GM18858 (cell line): ENCODE measurements around the gene MPV17L.
"Not testable (repeated sequence)": the region's sequence is repeated elsewhere in the genome, so short reads cannot be mapped to it uniquely, and the experiment has no call there.

ENCODE experiments used
- ATAC-seq: cut with Tn5 transposase; IDR thresholded peaks from one replicate; pipeline ENCODE4 v1.9.1; 2021; ENCODE audit not compliant: unreplicated experiment

Gene MPV17L

DNA sequence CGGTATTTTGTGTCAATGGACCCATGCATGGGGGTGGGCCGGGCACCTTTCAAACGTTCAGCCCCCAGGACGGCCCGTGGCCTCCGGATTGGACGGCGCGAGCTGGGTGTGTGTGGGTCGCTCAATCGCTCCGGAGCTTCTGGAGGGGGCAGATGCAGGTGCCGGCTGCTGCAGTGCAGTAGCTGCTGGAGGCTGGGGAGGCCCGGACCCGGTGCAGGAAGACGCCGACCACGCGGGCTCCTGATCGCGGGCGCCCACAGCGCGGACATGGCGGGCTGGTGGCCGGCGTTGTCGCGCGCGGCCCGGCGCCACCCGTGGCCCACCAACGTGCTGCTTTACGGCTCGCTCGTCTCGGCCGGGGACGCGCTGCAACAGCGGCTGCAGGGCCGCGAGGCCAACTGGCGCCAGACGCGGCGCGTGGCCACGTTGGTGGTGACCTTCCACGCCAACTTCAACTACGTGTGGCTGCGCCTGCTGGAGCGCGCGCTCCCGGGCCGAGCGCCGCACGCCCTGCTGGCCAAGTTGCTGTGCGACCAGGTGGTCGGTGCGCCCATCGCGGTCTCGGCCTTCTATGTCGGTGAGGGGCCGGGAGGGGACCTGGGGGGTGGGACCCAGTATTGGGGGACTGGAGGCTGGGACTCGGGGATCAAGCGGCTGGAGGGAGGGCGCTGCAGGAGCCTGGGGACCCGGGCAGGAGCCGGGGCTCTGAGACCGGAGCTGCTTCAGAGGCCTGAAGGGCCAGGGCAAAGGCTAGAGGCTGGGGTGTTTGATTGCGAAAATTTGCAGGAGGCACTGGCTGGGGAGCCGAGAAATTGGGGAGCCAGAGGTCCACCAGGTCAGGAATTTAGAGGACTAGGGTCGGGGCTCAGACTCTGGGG lies at the start of gene MPV17L:
Gene MPV17L, plus strand, starts transcription at position 124 of the 878 bp plus-strand sequence. Its CDS starts 144 bp downstream, at position 268.
- ATAC-seq: not testable (repeated sequence)

DNA sequence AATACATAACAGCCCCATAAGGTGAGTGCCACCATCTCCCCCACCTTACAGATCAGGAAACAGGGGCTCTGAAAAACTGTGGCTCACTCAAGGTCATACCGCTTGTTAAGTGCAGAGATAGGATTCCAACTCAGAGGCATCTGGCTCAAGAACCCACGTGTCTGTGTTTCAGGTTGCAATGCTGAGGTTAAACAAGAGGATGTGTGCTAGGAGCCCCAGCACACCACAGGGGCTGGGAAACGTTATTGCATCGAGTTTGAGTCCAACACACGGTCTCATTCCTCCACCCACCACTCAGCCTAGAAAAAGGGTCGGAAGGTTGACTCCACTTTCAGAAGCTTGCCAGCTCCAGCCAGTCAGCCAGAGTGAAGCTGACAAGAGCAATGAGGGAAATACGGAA lies 46.8 kb upstream of the MPV17L start:
- not testable (repeated sequence) for ATAC-seq

DNA sequence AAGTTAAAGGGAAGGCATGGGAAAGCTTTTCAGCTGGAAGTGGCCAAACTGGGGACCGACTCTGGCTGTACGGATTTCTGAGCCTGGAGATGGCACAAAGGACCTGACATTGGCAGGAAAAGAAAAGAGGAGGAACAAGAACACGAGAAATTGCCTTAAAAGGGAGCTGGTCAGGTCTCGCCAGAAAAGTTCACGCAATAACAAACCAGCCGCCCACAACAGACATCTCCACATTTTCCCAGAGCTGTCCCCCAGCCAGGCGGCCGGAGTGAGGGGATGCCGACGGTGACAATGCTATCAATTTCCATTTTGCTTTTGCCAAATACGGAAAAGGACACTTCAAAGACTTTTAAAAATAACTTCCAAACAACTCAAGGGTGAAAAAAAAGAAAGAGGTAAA lies 44.3 kb upstream of the MPV17L start:
- not testable (repeated sequence) for ATAC-seq

DNA sequence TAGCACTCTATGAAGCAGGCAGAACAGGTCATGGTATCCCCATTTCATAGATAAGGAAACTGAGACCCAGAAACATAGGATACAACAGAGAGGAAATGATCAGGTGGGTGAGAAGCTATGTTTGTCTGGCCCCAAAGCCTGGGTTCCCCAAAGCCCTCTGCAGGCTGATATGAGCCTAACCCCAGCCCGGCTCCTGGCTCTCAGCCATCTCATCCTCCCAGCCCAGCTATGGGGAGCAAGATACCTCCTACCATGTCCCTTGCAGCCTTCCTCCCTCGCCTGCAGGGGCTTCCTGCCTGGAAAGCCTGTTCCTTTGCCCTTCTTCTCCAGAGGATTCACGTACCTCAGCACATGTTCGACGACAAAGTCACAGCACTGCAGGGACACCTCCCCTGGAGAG lies 43.8 kb upstream of the MPV17L start:
- ATAC-seq: not testable (repeated sequence)

DNA sequence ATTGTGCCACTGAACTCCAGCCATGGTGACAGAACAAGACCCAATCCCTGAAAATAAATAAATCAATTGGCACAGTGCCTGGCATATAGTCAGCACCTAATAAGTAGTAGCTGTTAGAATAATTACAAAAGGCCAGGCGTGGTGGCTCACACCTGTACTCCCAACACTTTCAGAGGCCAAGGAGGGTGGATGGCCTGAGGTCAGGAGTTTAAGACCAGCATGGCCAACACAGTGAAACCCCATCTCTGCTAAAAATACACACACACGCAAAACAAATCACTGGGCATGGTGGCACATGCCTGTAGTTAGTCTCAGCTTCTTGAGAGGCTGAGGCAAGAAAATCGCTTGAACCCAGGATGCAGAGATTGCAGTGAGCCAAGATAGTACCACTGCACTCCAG lies 42.7 kb upstream of the MPV17L start:
- ATAC-seq: not testable (repeated sequence)

DNA sequence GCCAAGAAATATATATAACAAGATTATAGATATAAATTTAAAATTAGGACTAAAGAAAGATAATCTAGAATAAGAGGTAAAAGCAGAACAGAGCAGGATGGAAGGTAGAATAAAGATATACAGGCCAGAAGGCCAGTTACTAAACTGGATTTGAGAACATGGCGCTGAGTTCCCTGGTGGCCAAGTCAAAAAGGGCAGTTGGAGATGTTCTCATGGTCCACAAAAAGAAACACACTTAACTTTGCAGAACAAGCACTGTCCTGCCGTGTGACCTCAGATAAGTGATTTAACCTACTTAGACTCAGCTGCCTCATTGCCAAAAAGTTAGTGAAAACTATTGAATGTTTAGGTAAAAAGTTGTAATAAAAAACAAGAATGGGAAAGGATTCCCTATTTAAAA lies 40.7 kb upstream of the MPV17L start:
- not testable (repeated sequence) for ATAC-seq

DNA sequence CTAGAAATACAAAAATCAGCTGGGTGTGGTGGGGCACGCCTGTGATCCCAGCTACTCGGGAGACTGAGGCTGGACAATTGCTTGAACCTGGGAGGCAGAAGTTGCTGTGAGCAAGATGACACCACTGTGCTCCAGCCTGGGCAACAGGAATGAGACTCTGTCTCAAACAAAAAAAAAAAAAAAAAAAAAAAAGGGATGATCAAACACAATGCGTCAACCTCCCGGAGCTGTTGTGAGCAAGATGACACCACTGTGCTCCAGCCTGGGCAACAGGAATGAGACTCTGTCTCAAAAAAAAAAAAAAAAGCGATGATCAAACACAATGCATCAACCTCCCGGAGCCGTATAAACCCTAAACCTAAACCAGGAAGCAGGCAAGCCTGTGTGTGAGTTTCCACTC lies 38.1 kb upstream of the MPV17L start:
- ATAC-seq: not testable (repeated sequence)

DNA sequence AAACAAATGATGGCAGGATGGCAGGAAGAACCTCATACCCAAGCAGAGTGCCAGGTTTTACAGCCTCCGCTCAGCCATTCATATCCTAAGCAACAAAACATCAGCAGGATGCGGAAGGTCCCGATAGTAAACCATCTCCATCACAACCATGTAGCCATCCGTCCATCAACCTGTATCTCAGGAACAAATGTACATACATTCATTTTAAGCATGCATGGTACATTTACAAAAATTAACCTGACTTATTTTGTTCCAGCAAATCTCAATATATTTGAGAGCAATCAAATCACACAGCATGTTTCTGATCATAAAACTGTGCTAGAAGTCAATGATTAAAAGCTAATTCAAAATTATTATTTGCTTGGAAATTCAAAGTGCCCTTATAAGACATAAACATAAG lies 17.4 kb upstream of the MPV17L start, which contains the start of gene NPIPA5:
Gene NPIPA5, minus strand, starts transcription at position 101 of the 400 bp plus-strand sequence. Its CDS starts 0 bp downstream, at position 101.
- ATAC-seq: not testable (repeated sequence)

DNA sequence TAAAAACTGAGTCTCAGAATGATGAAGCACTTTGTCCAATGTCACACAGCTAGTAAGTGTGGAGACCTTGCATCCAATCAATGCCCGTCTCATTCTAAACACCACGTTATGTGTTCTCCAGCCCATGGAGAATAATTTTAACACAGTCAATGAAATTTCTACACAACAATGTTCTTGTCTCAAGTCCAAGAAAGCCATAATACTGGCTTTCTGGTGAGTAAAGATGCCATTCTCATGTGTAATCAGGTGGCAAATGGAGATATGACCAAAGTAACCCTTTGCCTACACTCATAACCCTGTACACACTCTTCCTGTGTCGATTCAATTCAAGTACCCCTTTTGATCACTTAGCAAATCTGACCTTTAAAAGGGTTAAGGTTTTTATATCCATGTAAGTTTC lies 12.7 kb upstream of the MPV17L start:
- ATAC-seq: not testable (repeated sequence)

DNA sequence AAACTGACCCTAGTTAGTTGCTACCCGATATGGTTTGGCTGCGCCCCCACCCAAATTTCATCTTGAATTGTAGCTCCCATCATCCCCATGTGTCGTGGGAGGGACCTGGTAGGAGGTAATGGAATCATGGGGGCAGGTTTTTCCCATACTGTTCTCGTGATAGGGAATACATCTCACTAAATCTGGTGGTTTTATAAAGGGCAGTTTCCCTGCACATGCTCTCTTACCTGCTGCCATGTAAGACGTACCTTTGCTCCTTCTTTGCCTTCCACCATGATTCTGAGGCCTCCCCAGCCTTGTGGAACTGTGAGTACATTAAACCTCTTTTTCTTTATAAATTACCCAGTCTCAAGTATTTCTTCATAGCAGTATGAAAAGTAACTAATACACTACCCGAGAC lies 7.5 kb upstream of the MPV17L start:
- ATAC-seq: not testable (repeated sequence)

DNA sequence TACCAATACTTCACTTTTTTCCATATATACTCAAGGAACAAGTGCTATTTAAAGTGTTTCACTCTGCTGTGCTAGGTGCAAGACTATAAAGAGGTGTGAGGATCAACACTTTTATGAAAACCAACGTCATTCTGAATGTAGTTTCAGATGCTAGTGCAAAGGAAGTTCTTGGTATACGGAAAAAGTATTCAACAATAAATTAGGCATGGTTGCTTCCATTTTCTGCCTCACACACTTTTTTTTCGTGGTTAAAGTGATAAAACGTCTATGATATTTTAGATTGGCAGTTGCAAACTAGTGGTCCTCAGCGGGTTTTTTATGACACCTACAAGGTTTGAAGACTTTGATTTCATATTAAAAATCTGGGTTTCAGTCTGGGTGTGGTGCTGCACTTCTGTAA lies 5.6 kb upstream of the MPV17L start:
- ATAC-seq: not testable (repeated sequence)

DNA sequence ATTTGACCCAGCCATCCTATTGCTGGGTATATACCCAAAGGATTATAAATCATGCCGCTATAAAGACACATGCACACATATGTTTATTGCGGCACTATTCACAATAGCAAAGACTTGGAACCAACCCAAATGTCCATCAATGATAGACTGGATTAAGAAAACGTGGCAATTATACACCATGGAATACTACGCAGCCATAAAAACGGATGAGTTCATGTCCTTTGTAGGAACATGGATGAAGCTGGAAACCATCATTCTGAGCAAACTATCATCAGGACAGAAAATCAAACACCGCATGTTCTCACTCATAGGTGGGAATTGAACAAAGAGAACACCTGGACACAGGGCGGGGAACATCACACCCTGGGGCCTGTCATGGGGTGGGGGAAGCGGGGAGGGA lies 2.5 kb upstream of the MPV17L start:
- ATAC-seq: not testable (repeated sequence)

DNA sequence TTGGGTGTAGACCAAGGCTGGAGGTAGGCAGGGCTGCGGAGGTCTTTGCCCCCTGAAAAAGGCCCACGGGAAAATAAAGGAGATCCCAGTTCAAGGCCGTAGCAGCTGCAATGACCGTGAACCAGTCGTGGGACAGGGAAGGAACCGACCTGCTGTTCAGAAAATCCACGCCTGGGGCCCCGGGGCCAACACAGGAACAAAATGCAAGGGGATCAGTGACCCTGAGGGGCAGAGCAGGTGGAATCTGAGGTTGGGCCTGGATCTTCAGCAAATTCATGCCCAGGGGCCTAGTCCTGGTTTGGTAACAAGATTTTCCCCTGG lies 915 bp downstream of the MPV17L start:
- not testable (repeated sequence) for ATAC-seq

DNA sequence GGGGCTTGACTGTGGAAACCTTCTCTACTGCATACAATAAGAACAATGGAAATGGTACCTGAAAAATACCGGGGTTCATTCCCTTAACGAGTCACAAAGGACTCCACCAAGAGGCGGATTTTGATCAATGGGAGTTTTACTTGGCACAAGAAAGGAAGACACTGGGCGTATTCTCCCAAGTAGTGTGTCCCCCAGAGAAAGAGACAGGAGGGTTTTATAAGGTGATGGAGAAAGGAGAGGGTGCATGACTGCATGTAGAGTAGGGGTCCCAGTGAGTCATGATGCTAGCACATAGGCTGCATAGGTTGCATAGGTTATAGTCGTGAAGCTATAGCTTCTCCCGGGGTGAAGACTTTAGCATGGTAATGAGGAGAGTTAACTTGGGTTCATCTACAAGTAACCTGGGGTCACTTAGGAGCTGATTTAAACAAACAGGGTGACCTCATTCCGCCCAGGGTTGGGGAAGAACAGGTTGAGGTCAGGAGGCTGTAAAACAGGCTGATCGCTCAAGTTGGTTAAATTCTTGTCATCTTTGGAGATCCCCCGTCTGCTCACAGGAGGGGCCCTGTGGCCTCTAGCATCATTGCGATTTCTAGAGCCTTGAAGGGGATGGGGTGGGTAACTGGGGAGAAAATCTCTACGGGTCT lies 1.5 kb downstream of the MPV17L start:
- no peak for ATAC-seq

DNA sequence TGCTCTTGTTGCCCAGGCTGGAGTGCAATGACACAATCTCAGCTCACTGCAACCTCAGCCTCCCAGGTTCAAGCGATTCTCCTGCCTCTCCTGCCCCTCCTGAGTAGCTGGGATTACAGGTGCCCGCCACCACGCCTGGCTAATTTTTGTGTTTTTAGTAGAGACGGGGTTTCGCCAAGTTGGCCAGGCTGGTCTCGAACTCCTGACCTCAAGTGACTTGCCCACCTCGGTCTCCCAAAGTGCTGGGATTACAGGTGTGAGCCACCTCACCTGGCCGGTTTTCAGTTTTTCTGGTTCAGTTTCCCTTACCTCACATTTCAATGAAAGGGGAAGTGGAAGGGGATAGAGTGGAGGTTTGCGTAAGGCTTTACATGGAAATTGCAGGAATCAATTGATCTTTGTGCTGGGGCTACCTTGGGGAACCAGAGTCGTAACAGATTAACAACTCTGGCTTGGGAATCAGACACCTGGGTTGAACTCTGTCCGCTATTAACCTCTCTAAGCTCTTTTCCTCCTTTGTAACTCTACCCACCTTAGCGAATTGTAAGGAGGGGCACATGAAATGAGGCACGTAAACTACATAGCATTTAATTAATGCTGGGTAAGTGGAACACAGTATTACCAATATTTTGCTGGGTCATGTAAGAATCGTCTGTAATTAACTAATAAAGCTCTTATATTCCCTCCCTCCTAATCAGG lies 3.2 kb downstream of the MPV17L start:
- ATAC-seq: no peak

DNA sequence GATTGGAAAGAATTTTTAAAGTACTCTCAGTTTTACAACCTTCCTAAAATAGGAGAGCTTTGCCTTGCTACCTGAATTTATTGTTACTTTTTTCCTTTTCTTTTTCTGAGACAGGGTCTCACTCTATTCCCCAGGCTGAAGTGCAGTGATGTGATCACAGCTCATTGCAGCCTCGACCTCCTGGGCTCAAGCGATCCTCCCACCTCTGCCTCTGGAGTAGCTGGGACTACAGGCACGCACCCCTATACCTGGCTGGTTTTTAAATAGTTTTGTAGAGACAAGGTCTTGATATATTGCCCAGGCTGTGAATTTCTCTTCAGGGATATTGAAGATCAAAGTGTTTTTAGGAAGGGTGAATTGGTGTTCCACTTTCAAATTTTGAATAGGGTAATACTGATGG lies 3.8 kb downstream of the MPV17L start:
- no peak for ATAC-seq

DNA sequence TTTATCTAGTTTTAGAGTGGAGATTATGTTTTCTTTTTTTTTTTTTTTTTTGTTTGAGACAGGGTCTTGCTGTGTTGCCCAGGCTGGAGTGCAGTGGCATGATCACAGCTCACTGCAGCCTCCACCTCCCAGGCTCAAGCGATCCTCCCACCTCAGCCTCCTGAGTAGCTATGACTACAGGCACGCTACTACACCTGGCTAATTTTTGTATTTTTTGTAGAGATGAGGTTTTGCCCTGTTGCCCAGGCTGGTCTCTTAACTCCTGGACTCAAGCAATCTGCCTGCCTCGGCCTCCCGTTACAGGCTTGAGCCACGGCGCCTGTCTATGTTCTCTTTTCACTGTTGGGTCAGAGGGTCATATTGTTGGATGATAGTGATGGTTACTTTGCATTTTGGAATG lies 4.8 kb downstream of the MPV17L start:
- not testable (repeated sequence) for ATAC-seq

DNA sequence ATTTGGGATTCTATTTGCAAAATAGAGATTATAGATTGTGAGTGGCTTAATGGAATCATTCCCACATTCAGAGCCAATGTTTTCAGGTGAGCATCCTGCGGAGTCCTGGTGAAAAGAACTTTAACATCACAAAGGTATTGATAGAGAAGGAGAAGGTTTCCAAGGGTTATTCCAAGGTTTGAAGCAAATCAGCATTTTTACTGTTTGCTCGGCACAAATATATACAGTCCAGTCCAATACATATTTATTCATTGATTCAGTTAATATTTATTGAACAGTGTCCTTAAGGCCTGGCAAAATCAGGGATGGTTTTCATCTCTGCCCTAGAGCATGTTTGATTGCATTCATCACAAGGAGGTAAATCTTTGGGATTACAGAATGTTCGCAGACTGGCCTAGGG lies 6.4 kb downstream of the MPV17L start:
- ATAC-seq: no peak

DNA sequence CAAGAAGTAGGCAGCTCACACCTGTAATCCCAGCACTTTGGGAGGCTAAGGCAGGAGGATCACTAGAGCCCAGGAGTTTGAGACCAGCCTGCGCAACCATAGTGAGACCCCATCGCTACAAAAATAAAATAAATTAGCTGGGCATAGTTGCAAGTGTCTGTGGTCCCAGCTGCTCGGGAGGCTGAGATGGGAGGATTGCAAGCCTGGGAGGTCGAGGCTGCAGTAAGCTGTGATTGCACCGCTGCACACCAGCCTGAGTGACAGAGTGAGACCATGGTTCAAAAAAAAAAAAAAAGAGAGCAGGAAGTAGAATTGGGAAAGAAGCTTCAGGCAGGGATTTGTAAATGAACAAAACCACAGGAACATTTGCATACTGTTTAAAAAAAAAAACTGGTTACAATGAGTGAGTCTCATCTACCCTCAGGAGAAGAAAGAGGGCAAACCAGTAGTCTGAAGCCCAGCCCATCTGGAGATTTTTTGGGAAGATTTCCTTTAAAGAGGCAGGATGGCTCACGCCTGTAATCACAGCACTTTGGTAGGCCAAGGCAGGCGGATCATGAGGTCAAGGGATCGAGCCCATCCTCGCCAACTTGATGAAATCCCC lies 7.9 kb downstream of the MPV17L start:
- no peak for ATAC-seq

DNA sequence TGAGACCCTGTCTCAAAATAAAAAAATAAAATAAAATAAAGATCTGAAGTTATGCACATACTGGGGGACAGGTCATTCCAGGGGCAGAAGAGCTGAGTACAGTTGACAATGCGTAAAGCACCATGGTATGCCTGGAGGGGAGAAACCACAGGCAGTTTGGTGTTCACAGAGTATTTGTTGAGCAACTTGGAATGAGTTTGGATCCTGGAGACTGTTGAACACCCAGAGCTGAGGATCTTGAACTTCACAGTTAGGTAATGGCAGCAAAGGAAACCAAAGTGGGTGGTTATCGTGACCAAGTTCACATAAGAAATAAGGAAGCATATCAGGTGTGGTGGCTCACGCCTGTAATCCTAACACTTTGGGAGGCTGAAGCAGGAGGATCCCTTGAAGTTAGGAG lies 8.5 kb downstream of the MPV17L start:
- not testable (repeated sequence) for ATAC-seq

DNA sequence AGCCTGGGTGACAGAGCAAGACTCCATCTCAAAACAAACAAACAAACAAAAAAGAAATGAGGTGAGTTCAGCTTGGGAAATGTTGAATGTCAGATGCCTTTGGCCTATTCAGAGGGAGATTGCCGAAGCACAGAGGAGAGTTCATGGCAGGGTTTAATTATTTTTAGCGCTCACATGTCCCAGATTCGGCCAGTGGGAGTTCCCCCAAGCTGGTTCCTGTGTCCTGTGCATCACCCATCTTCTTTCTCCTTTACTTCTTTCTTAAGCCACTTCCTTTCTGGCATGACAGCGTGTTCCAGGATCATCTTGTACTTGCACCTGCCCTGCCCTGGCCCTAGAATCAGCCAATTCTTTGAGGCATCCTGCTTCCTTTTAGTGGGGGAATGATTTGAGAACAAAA lies 9.2 kb downstream of the MPV17L start:
- ATAC-seq: no peak
